ENCODE measurements around the gene MMP23B.
"Not testable (repeated sequence)": the region's sequence is repeated elsewhere in the genome, so short reads cannot be mapped to it uniquely, and the experiment has no call there.

The MMP23B gene

DNA sequence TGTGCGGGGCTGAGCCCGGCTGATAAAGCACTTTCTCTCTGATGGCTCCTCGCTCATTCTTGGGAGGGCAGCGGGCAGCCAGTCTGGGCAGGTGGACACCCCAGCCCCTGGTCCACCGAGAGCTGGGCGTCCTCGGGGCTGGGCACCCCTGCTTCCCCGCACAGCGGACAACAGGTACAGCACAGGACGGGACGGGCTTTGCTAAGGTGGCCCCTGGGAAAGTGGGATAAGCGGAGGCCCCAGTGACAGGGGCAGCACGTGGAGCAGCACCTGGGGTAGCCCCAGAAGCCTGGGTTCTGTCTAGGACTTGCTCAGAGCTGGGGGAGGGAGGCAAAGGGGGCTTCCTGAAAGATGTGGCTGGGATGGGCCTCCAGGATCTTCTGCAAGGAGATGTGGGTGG, 2.6 kb downstream of the MMP23B start:
- not testable (repeated sequence) for DNase-seq

GRCh38 chr1:1636621-1637478, 4.9 kb downstream of the MMP23B start:
- not testable (repeated sequence) for DNase-seq

DNA sequence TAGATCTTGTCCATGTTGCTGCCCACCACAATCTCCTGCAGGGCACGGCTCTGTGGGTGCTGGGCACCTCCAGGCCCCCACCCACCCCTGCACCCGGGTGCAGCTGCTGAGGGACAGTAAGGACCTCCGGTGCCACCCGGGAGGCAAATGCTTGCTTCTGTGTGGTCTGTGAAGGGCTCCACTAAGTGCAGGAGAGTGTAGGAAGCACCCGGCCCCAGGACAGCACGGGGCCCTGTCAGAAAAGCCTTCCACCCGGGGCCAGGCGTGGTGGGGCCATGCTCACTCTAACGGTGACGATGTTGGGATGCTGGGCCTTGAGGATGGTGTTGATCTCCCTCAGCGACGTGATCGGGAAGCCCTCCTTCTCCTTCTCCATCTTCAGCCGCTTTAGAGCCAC, 5.5 kb downstream of the MMP23B start:
- not testable (repeated sequence) for DNase-seq

DNA sequence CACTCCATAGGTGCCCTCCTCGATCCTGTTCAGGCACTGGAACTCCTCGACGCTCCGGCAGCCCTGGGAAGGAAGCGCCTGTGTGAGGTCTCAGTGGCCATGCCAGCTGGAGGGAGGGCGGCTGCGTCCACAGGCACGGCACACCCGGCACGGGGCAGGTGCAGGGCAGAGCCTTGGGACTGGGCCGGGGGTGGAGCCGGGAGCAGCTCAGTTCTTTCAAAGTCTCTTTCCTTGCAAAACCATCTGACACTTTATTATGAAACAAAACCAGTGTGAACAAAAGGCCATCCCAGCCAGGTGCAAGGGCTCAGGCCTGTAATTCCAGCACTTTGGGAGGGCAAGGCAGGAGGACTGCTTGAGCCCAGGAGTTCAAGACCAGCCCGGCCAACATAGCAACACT, 6.6 kb downstream of the MMP23B start:
- not testable (repeated sequence) for DNase-seq

GRCh38 chr1:1639368-1639767, 7.4 kb downstream of the MMP23B start:
- DNase-seq: not testable (repeated sequence)

- DNase-seq: not testable (repeated sequence)
Observed at GRCh38 chr1:1640081-1640480, 8.1 kb downstream of the MMP23B start.

GRCh38 chr1:1640711-1641461, 8.9 kb downstream of the MMP23B start:
- DNase-seq: not testable (repeated sequence)

DNA sequence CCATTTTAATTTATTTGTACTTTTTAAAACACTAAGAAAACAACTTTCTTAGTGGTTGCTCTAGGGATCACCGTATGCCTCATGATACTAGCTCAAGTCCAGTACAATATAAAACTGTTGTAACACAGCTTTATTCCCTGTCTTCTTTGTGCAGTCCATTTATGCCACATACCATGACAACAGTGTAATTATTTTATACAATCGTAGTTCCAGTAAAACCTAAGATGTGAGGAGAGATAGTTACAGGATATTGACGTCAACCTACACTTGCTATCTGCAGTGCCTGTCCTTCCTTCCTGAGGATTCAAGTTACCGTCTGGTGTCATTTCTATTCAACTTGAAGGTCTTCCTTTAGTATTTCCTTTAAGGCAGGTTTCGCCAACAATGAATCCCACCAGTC, 14.4 kb downstream of the MMP23B start:
- DNase-seq: not testable (repeated sequence)

DNA sequence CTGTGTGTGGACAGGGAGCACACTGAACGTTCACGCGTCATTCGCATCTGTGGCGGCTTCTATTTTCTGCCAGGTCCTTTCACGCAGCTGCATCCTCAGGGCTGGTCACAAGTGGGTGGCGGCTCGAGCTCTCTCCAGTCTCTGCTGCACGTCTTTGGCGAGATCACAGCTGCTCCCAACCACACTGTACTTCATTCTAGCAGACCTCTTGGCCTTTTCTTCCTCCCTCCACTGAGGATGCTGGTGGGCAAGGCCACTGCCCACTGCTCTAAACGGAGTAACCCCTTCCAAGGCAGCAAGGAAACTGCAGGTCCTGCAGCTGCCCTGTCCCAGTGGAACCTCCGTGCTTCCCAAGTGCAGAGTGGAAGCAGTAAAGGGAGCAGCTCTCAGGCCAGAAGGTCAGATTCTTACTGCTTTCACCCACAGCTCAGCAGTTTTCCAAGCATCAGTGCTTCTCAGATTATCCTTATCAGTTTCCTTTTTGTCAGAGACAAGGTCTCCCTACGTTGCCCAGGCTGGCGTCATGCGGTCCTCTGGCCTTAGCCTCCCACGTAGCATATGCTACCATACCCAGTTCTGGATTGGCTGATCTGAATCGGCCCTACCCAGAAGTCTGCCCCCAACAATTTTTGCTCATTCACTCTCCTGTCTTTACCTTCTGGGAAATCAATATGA, 15.7 kb downstream of the MMP23B start:
- DNase-seq: not testable (repeated sequence)

DNA sequence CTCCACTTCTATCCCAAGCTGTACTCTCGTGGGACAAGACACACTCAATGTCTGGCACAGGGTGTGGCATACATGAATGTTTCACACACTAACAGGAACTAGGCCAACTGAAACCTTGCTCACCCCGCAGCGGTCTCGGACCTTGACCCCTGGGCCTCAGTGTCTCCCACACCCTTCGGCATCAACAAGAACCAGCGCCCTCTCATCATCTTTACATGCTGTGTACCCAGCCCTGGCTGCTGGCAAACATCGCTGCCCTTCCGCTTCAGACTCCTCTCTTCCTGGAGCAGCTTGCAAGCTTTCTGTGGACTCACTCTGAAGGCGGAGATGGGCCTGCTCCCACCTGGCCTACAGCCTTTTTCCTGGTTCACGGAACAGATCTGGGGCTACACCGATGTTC, 16.3 kb downstream of the MMP23B start:
- DNase-seq: not testable (repeated sequence)

DNA sequence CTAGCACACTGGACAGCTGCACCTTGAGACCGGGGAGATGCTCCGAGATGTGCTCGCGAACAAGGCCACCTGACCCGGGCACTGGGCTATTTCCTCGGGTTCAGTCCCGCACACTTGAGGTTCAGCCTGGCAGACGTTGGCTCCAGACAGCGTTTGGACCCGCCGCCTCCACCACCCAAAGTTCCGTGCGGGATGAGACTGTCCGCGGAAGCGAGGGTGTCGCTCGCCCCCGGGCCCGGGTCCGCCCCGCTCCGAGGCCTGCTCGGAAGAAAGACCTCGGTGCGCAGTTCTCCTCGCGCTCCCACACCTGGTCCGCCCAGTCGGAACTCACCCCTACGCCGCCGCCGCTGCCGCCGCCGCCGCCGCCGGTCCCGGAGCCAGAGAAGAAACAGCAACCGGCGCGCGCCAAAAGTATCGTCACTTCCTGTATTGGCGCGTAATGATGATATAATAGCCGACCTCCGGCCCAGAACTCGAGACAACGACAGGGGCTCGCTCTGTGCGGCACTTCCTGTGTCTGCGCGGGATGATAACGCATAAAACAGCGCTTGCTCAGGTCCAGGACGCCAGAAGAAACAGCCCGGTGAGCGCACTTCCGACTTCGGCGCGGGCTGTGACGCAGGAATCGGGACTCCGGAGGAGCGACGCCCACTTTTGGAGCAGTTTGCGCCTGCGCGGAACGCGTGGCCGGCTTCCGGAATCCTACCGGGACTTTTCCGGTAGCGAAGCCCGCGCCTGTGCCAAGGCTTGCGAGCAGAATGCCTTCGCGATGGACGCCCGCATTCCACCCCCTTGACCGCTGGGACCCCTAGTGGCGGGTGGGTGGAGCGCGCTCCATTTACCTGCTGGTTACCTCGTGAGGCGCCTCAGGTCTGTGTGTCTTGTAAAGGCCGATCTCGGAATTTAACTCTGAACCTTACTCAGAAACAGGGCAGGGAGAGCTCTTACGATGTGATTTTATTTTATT, 26.9 kb downstream of the MMP23B start, which contains the start of gene CDK11B:
CDK11B (minus strand) TSS at position 422 of the 967 bp plus-strand sequence. CDS start 1,519 bp downstream, outside the sequence.
- DNase-seq: peak; percentile 96 to 97

DNA sequence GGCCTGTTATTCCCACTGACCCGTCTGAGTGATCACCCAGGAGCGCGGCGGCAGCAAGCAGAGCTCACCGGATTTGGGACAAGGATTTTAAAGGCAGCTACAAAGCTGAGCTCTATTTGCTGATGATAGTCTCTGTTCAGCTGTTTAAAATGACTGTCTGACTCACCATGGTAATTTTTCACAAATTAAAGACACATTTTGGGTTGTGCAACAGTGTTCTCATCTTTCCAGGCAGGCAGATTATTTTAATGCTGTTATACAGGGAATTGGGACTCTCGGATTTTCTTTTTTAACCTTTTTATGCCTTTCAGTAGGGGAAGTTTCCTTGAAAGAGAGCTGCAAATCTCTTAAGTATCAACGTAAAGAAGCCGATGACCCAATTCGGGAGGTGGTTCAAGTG, 30.4 kb downstream of the MMP23B start:
- not testable (repeated sequence) for DNase-seq

DNA sequence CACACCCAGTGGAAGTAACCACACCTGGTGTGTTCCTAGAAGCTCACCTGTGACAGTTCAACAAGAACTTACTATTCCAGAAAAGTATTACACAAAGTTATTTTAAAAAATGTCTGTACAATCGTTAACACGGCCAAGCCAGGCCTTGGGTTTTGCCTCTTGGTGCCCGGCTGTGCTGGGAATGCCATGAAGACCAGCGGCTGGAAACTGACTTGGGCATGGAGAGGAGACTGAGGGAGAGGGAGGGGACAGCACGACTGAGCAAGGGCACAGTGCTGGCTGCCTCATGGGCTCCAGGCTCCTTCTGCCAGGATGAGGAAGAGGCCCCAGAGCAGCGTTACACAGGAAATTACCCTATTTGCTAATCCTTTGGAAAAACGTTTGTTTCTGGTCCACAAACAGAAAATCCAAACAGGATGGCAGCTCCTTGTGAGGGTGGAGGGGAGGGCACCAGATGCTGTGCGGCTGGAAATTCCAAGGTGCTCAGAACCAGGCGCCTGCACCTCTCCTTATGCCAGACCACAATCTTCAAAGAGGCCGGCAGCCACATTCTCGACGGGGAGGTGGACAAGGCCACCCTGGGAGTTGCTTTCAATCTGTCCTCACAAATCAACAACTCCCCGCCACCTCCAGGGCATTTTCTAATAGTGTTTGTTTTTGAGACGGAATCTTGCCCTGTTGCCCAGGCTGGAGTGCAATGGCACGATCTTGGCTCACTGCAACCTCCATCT, 31.0 kb downstream of the MMP23B start:
- DNase-seq: not testable (repeated sequence)

GRCh38 chr1:1664318-1664717, 32.3 kb downstream of the MMP23B start:
- not testable (repeated sequence) for DNase-seq

DNA sequence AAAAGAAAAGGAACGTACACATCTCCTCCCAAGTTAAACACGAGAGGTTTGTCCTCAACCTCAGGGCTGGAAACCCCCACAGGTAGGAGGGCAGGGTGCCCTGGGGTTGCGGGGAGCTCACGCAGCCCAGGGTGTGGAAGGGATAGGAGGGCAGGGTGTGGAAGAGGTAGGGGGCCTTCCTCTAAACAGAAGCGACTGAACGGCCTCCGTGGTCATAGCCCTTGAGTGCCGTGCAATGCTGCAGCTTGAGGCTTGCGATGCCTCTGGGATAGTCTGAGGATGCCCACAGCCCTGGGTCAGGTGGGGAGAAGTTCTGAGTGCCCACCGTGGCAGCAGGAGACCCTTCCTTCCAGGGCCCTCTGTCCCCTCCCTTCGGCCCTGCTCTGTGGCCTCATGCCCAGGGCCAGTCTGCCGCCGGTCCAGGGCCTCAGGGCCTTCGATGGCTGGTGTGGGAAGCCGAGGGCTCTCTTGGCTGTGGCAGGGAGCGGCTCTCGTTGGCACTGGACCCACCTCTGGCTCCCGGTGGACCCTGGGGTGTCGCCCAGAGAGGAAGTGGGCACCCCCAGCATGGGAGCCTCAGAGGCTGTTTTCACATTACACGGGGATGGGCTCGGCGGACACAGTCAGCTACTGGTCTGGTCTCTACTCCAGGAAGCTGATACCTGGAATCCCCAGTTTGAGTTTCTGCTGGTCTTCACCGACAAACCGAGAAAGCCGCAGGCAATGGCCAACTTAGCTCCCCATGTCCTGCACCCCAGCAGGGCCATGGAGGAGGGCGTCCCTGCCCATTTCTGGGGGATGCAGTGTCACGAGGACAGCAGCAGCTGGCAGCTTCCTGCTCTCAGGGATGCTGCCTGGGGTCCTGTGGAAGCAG, 33.2 kb downstream of the MMP23B start:
- no peak for DNase-seq

DNA sequence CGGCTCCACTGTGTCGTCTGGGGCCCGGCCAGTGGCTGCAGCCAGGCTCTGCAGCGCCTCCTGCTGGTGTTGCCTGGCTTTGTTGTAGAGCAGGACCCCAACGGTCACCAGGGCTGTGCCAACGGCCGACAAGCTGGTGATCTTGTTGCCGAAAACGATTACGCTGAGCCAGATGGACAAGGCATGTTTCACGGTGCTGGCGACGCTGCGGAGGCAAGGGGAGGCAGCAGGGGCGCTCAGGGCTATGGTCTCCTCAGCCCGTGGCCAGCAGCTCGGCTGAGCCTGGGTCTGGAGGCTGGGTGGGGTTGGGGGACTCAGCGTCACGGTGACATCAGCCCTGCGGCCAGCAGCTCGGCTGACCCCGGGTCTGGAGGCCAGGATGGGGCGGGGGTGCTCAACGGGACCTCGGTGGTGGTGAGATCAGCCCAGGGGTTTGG, 33.9 kb downstream of the MMP23B start:
- peak; percentile 15 to 33 for DNase-seq

- DNase-seq: no peak
Observed at GRCh38 chr1:1666526-1666925, 34.6 kb downstream of the MMP23B start.

DNA sequence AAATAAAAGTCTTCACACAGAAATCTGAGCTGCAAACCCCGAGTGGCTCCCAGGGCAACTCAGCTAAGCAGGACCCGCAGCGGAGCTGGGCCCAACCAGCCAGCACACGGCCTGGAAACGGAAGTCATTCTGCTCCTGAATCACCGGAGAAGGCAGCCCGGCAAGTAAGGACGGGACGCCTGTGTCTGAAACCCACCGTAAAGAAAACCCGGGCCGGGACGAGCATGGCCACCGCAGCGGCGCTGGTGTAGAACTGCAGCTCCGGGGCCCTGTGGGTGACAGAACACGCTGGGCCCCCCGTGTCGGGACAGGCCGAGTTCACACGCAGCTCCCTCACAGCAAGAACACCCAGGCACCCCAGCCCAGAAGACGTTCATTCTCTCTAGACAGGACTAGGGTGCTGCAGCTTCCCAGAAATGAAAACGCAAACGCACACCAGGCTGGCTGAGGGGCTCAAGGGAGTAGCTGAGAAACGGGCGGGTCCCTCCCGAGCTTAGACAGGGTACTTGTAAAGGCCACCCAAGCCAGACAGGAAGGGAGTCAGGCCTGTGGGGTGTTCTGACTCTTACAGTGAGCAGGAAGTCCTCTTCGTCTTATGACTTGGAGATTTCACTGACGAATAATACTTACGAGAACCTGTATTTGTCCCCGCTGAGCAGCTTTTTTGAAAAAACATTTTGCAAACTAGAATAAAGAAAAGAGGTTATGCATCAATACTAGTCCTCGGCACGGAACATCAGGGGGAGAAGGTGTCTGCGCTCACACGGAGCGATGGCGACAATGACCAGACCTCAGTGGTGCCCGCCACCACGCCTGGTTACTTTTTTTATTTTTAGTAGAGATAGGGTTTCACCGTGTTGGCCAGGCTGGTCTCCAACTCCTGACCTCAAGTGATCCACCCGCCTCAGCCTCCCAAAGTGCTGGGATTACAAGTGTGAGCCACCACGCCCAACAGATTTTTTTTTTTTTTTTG, 37.8 kb downstream of the MMP23B start:
- DNase-seq: no peak

DNA sequence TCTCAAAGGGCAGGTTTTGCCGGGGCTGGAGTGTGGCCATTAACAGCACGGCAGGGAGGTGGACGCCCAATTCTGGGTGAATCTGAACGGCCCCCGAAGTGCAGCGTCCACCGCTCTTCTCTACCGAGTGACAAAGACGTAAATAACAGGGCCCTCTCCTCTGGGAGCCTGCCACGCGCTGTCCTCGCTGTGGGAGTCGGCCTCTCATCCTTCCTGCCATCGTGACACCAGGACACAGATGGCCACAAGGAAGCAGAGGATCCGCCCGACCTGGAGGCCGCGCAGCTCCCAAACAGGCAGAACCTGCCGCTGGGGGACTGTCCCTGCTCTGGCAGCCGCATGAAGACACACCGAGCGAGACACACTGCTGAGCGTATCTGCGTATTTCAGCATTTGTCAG, 38.9 kb downstream of the MMP23B start:
- no peak for DNase-seq

Measured in CD4-positive, alpha-beta T cell treated with Interleukin-1 beta for 1 hour (primary cell).